B cell (primary cell): ENCODE measurements around the gene ABCF3. TPM values are rescaled to one million over a fixed set of nuclear protein-coding genes. Genes with fewer than 3 reads are reported as not detected.

Experiments used
- ATAC-seq: fragments of 200-7000 bp; cut with Tn5 transposase; one replicate; pipeline ENCODE4 v1.10.0; 2021; ENCODE audit warnings: low read depth, mild to moderate bottlenecking, moderate number of reproducible peaks, moderate library complexity
- CTCF ChIA-PET: fragments of 350-600 bp; sonication (Branson Sonifier 250); formaldehyde crosslinking; loops from one replicate; lab custom pipeline; 2021; ENCODE audit warnings: antibody characterized with exemption, inconsistent platforms; lab: Charles Lee
- POLR2A ChIA-PET: fragments of 350-600 bp; sonication (Branson Sonifier 250); formaldehyde crosslinking; loops from one replicate; lab custom pipeline; 2021; ENCODE audit warnings: antibody characterized with exemption; lab: Charles Lee
- DNase-seq: peaks from one replicate; pipeline ENCODE4 v3.0.0; 2013
- H2AFZ ChIP-seq: 2 replicates; pipeline ENCODE4 v1.6.1; 2012; ENCODE audit warnings: mild to moderate bottlenecking, low read depth, low read length; ENCODE audit not compliant: insufficient read depth, poor library complexity, severe bottlenecking
- H3K27ac ChIP-seq, 2 donors: 1 replicate in 1 of 2; 2 replicates in 1 of 2; pipeline ENCODE4 v1.5.1; 2012 to 2013; ENCODE audit warnings: low read length in 2 of 2, mild to moderate bottlenecking in 2 of 2, moderate library complexity in 1 of 2
- H3K27me3 ChIP-seq, 4 experiments: fragments of 200-600 bp in 1 of 4; sonication (generic) in 1 of 4; replicated peaks in 1 of 4; 1 replicate in 2 of 4; 2 replicates in 2 of 4; pipeline versions ENCODE4 v1.6.1 to v1.7.0; 2013 to 2016; ENCODE audit warnings: low read length in 3 of 4, mild to moderate bottlenecking in 2 of 4, mixed read lengths in 1 of 4, moderate library complexity in 1 of 4; ENCODE audit not compliant: insufficient read depth in 4 of 4, control insufficient read depth in 3 of 4; ENCODE audit errors: control extremely low read depth in 1 of 4
- H3K36me3 ChIP-seq, 2 experiments: replicated peaks in 1 of 2; 1 replicate in 1 of 2; 2 replicates in 1 of 2; pipeline versions ENCODE4 v1.6.1 to v1.7.1; 2013; ENCODE audit warnings: low read length in 1 of 2; ENCODE audit not compliant: insufficient read depth in 2 of 2, control insufficient read depth in 1 of 2; ENCODE audit errors: control extremely low read depth in 1 of 2, extremely low read depth in 1 of 2
- H3K4me1 ChIP-seq, 2 donors: fragments of 200-600 bp in 1 of 2; sonication (generic) in 1 of 2; 1 replicate in 1 of 2; 2 replicates in 1 of 2; pipeline versions ENCODE4 v1.5.1 to v1.6.1; 2013 to 2017; ENCODE audit warnings: low read length in 2 of 2; ENCODE audit not compliant: control insufficient read depth in 2 of 2, insufficient read depth in 2 of 2
- H3K4me2 ChIP-seq: replicated peaks from 2 replicates; pipeline ENCODE3; 2012; ENCODE audit warnings: mild to moderate bottlenecking, low read depth, low read length; ENCODE audit not compliant: poor library complexity, severe bottlenecking
- H3K4me3 ChIP-seq, 5 experiments: fragments of 200-600 bp in 1 of 5; sonication (generic) in 1 of 5; 1 replicate in 3 of 5; 2 replicates in 2 of 5; pipeline versions ENCODE4 v1.5.1 to v1.7.0; 2011 to 2016; ENCODE audit warnings: low read length in 4 of 5, mild to moderate bottlenecking in 4 of 5, low read depth in 2 of 5, control low read depth in 1 of 5, moderate library complexity in 1 of 5; ENCODE audit not compliant: insufficient read depth in 1 of 5; ENCODE audit errors: control extremely low read depth in 1 of 5, extremely low read depth in 1 of 5
- H3K79me2 ChIP-seq: fragments of 200-600 bp; sonication (generic); one replicate; pipeline ENCODE4 v1.6.0; 2016; ENCODE audit warnings: low read length; ENCODE audit not compliant: control insufficient read depth, insufficient read depth
- H3K9ac ChIP-seq: fragments of 200-600 bp; sonication (generic); 2 replicates; pipeline ENCODE4 v1.6.1; 2017; ENCODE audit warnings: mild to moderate bottlenecking, low read length, moderate library complexity
- H3K9me3 ChIP-seq, 3 donors: one replicate each; pipeline versions ENCODE4 v1.6.1 to v1.7.1; 2013; ENCODE audit warnings: low read length in 2 of 3; ENCODE audit not compliant: control insufficient read depth in 2 of 3, insufficient read depth in 1 of 3; ENCODE audit errors: control extremely low read depth in 1 of 3
- H4K20me1 ChIP-seq: 2 replicates; pipeline ENCODE4 v1.6.0; 2012; ENCODE audit warnings: mild to moderate bottlenecking, low read length; ENCODE audit not compliant: insufficient read depth, control insufficient read depth, poor library complexity, severe bottlenecking
- H3K27ac Mint-ChIP-seq: one replicate; pipeline ENCODE4 v1.8.0; 2021; ENCODE audit warnings: mixed read lengths
- H3K27me3 Mint-ChIP-seq: one replicate; pipeline ENCODE4 v1.8.0; 2021; ENCODE audit warnings: mixed read lengths
- H3K4me1 Mint-ChIP-seq: one replicate; pipeline ENCODE4 v1.8.0; 2021; ENCODE audit warnings: mixed read lengths
- H3K4me3 Mint-ChIP-seq: one replicate; pipeline ENCODE4 v1.8.0; 2021; ENCODE audit warnings: mixed read lengths
- H3K9me3 Mint-ChIP-seq: one replicate; pipeline ENCODE4 v1.8.0; 2022; ENCODE audit warnings: mixed read lengths; ENCODE audit not compliant: insufficient read depth
- CTCF ChIP-seq: fragments of 200-600 bp; IDR thresholded peaks from one replicate; pipeline ENCODE4 v1.8.0; 2022; ENCODE audit warnings: antibody characterized with exemption, mild to moderate bottlenecking
- EZH2 ChIP-seq: IDR thresholded peaks from 2 replicates; pipeline ENCODE4 v1.6.1; 2012; ENCODE audit warnings: borderline replicate concordance, low read depth, mild to moderate bottlenecking, moderate library complexity, low read length; ENCODE audit not compliant: insufficient read depth, poor library complexity, severe bottlenecking
- WGBS: methylation state at CpG from one replicate; pipeline ENCODE4 v1.1.5; 2013; ENCODE audit warnings: missing lambda C conversion rate; ENCODE audit not compliant: insufficient coverage; 5-methylcytosine and 5-hydroxymethylcytosine counted together
- intact Hi-C: fragments of 100-400 bp; cut with micrococcal nuclease; formaldehyde crosslinking; loops from one replicate; pipeline ENCODE4 v1.10.0; 2022
- polyA plus RNA-seq: library from polyadenylated mRNA; depleted of rRNA; stranded (reverse); fragments of >200 nt; gene quantifications from 2 replicates; pipeline ENCODE4 v1.2.3, GENCODE V29; 2012
- total RNA-seq, 2 donors: library from RNA; stranded (reverse); fragments of 120-200 nt in 1 of 2; gene quantifications; 1 replicate in 1 of 2; 2 replicates in 1 of 2; pipeline versions ENCODE4 v1.2.3 to v1.2.4, GENCODE V29; 2013 to 2022

The ABCF3 gene
- total and polyA plus RNA-seq, 2 donors (not counting 1 experiment from before 2014, with no cell fraction given) = 74.0 to 115 TPM

- Mint-ChIP-seq H3K9me3 (no peaks in the 10 kb centered on the region), H3K27ac (peak overlapping the region; percentile 61), H3K4me1 (peaks cover 20% of the 10 kb centered on the region), H3K27me3 (peaks cover 42% of the 10 kb centered on the region), H3K4me3 (peak overlapping the region; percentile 83)
- H3K79me2 ChIP-seq = no peaks in the 10 kb centered on the region
- peaks cover 0 to 3% (median 0%) of the 10 kb centered on the region in 3 donors for H3K9me3 ChIP-seq
- H3K4me2 ChIP-seq = peak overlapping the region; percentile 100
- peaks cover 0 to 73% (median 39%) of the 10 kb centered on the region in 4 experiments for H3K27me3 ChIP-seq
- TF ChIP-seq CTCF = no peak
- TF ChIP-seq EZH2 = no peak
- no peaks in the 10 kb centered on the region for H4K20me1 ChIP-seq
- CTCF ChIA-PET = interaction anchor here (1.0 to 1.6 kb wide), 2 partner anchors 9 to 19 kb away, joined by 3 to 6 read pairs; no protein-coding TSS in a partner anchor
- H3K9ac ChIP-seq = peak overlapping the region; percentile 72
- ATAC-seq (no peak), DNase-seq (peak; percentile 42)
- H3K36me3 ChIP-seq = no peaks in the 10 kb centered on the region
- H2AFZ ChIP-seq = peak overlapping the region; percentile 82
- WGBS = 8% methylated on average over 79 of the region's 79 CpGs
- H3K27ac ChIP-seq = no peak overlapping the region
- H3K4me1 ChIP-seq = peaks cover 15 to 25% of the 10 kb centered on the region in 2 donors
- POLR2A ChIA-PET = interaction anchor here (1.4 kb wide), 1 partner anchor 19 kb away, joined by 3 read pairs; the partner anchor contains the start of gene EEF1AKMT4
- H3K4me3 ChIP-seq = peak overlapping the region in 3 of 5 experiments; percentile 59 to 74 (median 60)
- intact Hi-C loops = no loop called here
Measured at GRCh38 chr3:184230603-184231528, 44.9 kb downstream of the ABCF3 start.
